ENCODE measurements around the gene DCLK1.

The DCLK1 gene

GRCh38 chr13:35926859-35927530, 204.2 kb downstream of the DCLK1 start:
- no peak overlapping the region for H3K4me3 ChIP-seq (ENCODE audit: low read length)

GRCh38 chr13:35925669-35926068, 205.5 kb downstream of the DCLK1 start:
- no peak for DNase-seq (ENCODE audit: low read depth, low spot score)

More at GRCh38 chr13:35926859-35927530, 204.2 kb downstream of the DCLK1 start:
- DNase-seq (ENCODE audit: low read depth, low spot score), result no peak

GRCh38 chr13:35923347-35923746, 207.8 kb downstream of the DCLK1 start:
- H3K4me3 ChIP-seq (ENCODE audit: low read length), result no peak overlapping the region
- no peak for DNase-seq (ENCODE audit: low read depth, low spot score)

More at GRCh38 chr13:35925669-35926068, 205.5 kb downstream of the DCLK1 start:
- no peak overlapping the region for H3K4me3 ChIP-seq (ENCODE audit: low read length)

- DNase-seq (ENCODE audit: low read depth, low spot score), result no peak
- H3K4me3 ChIP-seq (ENCODE audit: low read length), result no peak overlapping the region
These were observed 210.4 kb downstream of the DCLK1 start for GRCh38 chr13:35920816-35921215.

- H3K4me3 ChIP-seq (ENCODE audit: low read length), result no peak overlapping the region
- DNase-seq (ENCODE audit: low read depth, low spot score), result no peak
These were observed 213.1 kb downstream of the DCLK1 start for GRCh38 chr13:35917942-35918645.

- H3K4me3 ChIP-seq (ENCODE audit: low read length), result no peak overlapping the region
- no peak for DNase-seq (ENCODE audit: low read depth, low spot score)
These were observed 213.8 kb downstream of the DCLK1 start for GRCh38 chr13:35917252-35917941.

GRCh38 chr13:35916146-35916545, 215.0 kb downstream of the DCLK1 start:
- no peak overlapping the region for H3K4me3 ChIP-seq (ENCODE audit: low read length)
- DNase-seq (ENCODE audit: low read depth, low spot score), result no peak

- H3K4me3 ChIP-seq (ENCODE audit: low read length), result no peak overlapping the region
- DNase-seq (ENCODE audit: low read depth, low spot score), result no peak
These were observed 216.5 kb downstream of the DCLK1 start for GRCh38 chr13:35914662-35915061.

GRCh38 chr13:35912841-35913240, 218.3 kb downstream of the DCLK1 start:
- no peak for DNase-seq (ENCODE audit: low read depth, low spot score)

GRCh38 chr13:35909837-35910540, 221.2 kb downstream of the DCLK1 start:
- DNase-seq (ENCODE audit: low read depth, low spot score), result no peak
- no peak overlapping the region for H3K4me3 ChIP-seq (ENCODE audit: low read length)

More at GRCh38 chr13:35912841-35913240, 218.3 kb downstream of the DCLK1 start:
- no peak overlapping the region for H3K4me3 ChIP-seq (ENCODE audit: low read length)

GRCh38 chr13:35909091-35909490, 222.1 kb downstream of the DCLK1 start:
- DNase-seq (ENCODE audit: low read depth, low spot score), result no peak

GRCh38 chr13:35908226-35908625, 223.0 kb downstream of the DCLK1 start:
- no peak for DNase-seq (ENCODE audit: low read depth, low spot score)
- H3K4me3 ChIP-seq (ENCODE audit: low read length), result no peak overlapping the region

More at GRCh38 chr13:35909091-35909490, 222.1 kb downstream of the DCLK1 start:
- H3K4me3 ChIP-seq (ENCODE audit: low read length), result no peak overlapping the region

GRCh38 chr13:35906636-35907035, 224.5 kb downstream of the DCLK1 start:
- no peak overlapping the region for H3K4me3 ChIP-seq (ENCODE audit: low read length)
- no peak for DNase-seq (ENCODE audit: low read depth, low spot score)

- no peak overlapping the region for H3K4me3 ChIP-seq (ENCODE audit: low read length)
- DNase-seq (ENCODE audit: low read depth, low spot score), result no peak
These were observed 228.1 kb downstream of the DCLK1 start for GRCh38 chr13:35903075-35903474.

- no peak for DNase-seq (ENCODE audit: low read depth, low spot score)
- no peak overlapping the region for H3K4me3 ChIP-seq (ENCODE audit: low read length)
These were observed 233.1 kb downstream of the DCLK1 start for GRCh38 chr13:35898041-35898440.

- DNase-seq (ENCODE audit: low read depth, low spot score), result no peak
- no peak overlapping the region for H3K4me3 ChIP-seq (ENCODE audit: low read length)
These were observed 236.5 kb downstream of the DCLK1 start for GRCh38 chr13:35894636-35895035.

- H3K4me3 ChIP-seq (ENCODE audit: low read length), result no peak overlapping the region
- DNase-seq (ENCODE audit: low read depth, low spot score), result no peak
These were observed 238.1 kb downstream of the DCLK1 start for GRCh38 chr13:35892837-35893814.

Data from Jurkat, Clone E6-1 (cell line).